GM20000 (cell line): ENCODE results near the gene HKDC1.

ENCODE experiments used
- DNase-seq: peaks from one replicate; pipeline ENCODE4 v3.0.0; 2012; ENCODE audit warnings: low spot score
- CTCF ChIP-seq: IDR thresholded peaks from 2 replicates; pipeline ENCODE4 v1.5.1; 2012; ENCODE audit warnings: mild to moderate bottlenecking, control low read depth; ENCODE audit errors: extremely low read depth, missing control alignments

Gene HKDC1

GRCh38 chr10:69237528-69238159, 17.5 kb downstream of the HKDC1 start:
- peak; percentile 83 for DNase-seq
- peak; percentile 87 for TF ChIP-seq CTCF

GRCh38 chr10:69239136-69239535, 19.0 kb downstream of the HKDC1 start:
- DNase-seq, result no peak
- TF ChIP-seq CTCF, result no peak

- TF ChIP-seq CTCF, result no peak
- no peak for DNase-seq
Observed at GRCh38 chr10:69239816-69240434, 19.8 kb downstream of the HKDC1 start.

GRCh38 chr10:69240455-69240854, 20.3 kb downstream of the HKDC1 start:
- TF ChIP-seq CTCF, result no peak
- DNase-seq, result no peak

GRCh38 chr10:69241575-69241974, 21.4 kb downstream of the HKDC1 start:
- DNase-seq, result no peak
- TF ChIP-seq CTCF, result no peak

GRCh38 chr10:69242040-69242851, 22.1 kb downstream of the HKDC1 start:
- TF ChIP-seq CTCF, result no peak
- DNase-seq, result no peak

- no peak for TF ChIP-seq CTCF
- no peak for DNase-seq
Observed at GRCh38 chr10:69242852-69243212, 22.7 kb downstream of the HKDC1 start.
